GM23248 (cell line): ENCODE data around the gene ETV6.

Source experiments
- EZH2 ChIP-seq: fragments of 200-600 bp; sonication (generic); IDR thresholded peaks from 2 replicates; pipeline ENCODE4 v1.6.1; 2018; ENCODE audit warnings: antibody characterized with exemption, mild to moderate bottlenecking; ENCODE audit not compliant: insufficient read depth, poor library complexity, severe bottlenecking
- EZH2phosphoT487 ChIP-seq: fragments of 200-600 bp; sonication (generic); IDR thresholded peaks from 2 replicates; pipeline ENCODE4 v1.6.1; 2018; ENCODE audit warnings: antibody characterized with exemption, moderate library complexity, mild to moderate bottlenecking, low read depth; ENCODE audit not compliant: insufficient read depth

- TF ChIP-seq EZH2, result no peak
- no peak for TF ChIP-seq EZH2phosphoT487
Observed at GRCh38 chr12:11840366-11840765, 190.9 kb downstream of the ETV6 start.
